ENCODE data around the gene JAKMIP3.
"Not testable (repeated sequence)": the region's sequence is repeated elsewhere in the genome, so short reads cannot be mapped to it uniquely, and the experiment has no call there.

JAKMIP3 gene

DNA sequence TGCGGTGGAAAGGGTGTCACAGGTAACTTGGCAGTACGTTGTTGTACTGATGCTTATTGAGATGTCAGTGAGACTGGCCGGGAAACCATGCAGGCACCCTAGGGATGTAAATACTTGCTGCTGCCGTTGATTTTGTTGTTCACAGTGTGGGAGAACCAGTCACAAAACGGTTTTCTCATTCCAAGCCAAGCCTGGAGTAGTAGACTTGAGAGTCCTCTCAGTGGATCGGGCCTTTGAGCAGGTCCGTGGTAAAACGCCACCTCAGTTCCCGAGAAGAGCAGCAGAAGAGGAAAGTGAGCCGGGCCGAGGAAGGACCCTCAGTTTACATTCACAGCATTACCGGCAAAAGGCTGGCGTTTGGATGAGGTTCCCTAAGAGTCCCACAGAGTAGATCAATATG is 1.1 kb downstream of the JAKMIP3 start:
- FAIRE-seq: no peak

DNA sequence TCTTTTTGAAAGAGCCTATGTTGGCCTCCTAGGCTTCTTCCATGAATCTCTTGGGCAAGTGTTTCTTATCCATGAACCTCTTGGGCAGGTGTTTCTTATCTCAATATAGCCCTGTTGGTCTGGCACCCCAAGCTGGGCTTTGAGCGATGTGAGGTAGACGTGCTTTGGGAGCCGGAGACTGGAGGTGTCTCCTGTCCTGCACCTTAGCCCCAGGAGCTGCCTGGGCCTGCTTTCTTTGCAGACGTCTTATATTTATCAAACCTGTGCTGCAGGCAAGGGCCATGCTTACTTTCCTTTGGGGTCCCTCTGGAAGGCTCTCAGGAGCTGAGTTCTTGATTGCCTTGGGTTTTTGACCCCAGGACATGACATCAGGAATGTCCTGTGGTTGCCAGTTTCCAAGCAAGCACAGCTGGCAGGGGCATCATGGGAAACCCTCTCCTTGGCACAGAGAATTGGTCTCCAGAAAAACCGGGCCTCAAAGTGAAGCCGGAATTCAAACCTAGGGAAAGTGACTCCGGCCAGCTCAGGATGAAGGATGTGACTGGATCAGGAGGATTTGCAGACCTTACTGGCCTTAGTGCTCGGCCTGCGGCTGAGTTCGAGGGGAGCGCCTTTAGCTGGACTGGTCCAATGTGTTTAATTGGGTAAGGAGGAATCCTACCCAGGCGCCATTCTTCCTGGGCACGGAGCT is 2.8 kb downstream of the JAKMIP3 start:
- FAIRE-seq: no peak

DNA sequence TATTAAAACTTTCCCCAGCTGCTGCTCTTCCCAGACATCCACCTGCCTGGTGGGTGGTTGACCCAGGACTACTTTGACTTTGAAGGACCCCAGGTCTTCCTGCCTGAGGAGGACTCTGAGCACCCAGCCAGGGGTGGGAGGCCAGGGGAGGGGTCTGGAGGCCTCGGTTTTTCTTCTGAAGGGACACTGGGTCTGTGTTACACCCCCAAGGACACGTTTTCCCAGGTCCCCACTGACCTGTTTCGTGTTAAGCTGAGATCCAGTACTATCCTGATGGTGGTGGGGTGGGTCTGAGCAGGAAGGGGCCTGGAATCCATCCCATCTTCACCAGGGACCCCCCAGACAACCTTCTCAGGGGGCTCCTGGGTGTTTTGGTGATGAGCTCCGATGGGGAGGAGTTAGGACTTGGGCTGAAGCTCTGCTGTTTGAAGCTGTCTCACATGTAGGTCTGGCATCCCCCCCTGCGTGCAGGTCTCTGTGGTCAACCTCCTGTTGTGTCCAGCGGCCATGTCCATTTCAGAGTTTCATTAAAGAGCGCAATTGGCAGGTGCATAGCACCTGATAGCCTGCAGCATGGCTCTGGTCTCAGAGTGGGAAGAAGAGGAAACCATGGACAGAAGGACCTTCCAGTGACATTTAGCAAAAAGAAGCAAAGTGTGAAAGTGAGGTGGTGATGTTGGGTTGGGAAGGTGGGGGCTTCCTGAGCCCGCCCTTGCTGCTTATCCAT is 3.5 kb downstream of the JAKMIP3 start:
- FAIRE-seq: no peak

DNA sequence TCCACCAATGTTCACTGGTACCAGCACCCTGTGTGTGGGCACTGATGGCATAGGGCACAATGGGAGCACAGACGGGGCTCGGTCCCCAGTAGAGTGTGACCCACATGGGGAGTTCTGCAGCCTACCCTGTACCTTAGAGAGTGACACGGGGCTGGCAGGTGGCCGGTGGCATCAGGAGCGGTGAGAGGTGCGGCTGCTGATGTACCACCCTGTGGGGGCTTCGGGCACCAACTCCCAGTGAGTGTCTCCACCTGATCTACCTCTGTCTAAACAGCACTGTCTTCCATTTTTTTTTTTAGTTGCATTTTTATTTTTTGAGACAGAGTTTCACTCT is 4.1 kb downstream of the JAKMIP3 start:
- FAIRE-seq: no peak

DNA sequence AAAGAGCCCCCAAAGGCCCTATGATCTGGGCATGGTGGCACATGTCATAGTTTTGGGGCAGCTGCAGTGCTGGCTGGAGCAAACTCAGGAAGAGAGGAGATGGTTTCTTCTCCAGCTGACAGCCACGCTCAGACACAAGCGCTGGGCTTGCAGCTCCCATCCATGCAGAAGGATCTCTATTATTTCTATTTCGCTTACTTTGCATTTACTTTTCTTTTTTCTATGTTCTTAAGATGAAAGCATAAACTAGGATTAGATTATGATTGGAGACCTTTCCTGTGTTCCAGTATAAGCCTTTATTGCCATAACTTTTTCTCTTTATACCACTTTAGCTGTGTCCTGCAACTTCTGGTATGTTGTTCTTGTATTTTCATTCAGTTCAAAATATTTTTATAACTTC is 5.0 kb downstream of the JAKMIP3 start:
- no peak for FAIRE-seq

DNA sequence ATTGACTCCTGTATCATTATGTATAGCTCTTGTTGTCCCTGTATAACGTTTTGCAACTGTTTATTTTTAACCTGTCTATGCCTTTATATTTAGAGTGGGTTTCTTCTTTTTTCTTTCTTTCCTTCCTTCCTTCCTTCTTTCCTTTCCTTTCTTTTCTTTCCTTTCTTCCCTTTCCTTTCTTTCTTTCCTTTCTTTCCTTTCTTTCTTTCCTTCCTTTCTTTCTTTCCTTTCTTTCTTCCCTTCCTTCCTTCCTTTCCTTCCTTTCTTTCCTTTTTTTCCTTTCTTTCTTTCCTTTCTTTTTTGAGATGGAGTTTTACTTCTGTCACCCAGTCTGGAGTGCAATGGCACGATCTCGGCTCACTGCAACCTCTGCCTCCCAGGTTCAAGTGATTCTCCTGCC is 5.9 kb downstream of the JAKMIP3 start:
- FAIRE-seq: no peak

DNA sequence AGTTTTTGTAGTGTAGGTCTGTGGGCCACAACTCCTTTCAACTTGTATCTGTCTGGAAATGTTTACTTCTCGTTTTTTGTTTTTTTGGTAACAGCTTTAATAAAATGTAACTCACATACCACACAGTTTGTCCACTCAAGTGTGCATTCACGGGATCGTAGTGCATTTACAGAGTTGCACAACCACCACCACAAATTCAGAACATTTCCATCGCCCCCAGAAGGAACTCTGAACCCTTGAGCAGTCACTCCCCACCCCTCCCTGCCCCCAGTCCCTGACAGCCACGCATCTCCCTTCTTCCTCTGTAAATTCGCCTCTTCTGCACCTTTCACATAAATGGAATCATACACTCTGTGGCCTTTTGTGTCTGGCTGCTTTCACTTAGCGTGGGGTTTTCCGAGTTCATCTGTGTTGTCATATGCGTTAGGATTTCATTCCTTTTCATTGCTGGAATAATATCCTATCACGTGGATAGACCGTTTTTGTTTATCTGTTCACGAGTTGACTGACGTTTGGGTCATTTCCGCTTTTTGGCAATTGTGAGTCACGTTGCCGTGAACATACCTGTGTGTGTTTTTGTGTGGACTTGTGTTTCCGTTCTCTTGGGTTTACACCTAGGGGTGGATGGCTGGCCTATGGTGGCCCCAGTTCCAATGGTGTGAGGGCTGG is 10.3 kb downstream of the JAKMIP3 start:
- FAIRE-seq: no peak

DNA sequence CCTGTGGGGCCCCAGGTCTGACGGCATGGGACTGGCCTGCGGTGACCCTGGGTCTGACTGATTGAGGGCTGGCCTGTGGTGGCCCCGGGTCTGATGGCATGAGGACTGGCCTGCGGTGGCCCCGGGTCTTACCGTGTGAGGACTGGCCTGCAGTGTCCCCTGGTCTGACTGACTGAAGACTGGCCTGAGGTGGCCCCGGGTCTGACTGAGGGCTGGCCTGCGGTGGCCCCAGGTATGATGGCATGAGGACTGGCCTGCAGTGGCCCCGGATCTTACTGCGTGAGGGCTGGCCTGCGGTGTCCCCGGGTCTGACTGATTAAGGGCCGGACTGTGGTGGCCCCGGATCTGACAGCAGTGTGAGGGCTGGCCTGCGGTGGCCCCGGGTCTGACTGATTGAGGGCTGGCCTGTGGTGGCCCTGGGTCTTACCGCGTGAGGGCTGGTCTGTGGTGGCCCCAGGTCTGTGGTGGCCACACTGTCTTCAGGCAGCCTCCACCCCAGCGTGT is 10.9 kb downstream of the JAKMIP3 start:
- FAIRE-seq: no peak

DNA sequence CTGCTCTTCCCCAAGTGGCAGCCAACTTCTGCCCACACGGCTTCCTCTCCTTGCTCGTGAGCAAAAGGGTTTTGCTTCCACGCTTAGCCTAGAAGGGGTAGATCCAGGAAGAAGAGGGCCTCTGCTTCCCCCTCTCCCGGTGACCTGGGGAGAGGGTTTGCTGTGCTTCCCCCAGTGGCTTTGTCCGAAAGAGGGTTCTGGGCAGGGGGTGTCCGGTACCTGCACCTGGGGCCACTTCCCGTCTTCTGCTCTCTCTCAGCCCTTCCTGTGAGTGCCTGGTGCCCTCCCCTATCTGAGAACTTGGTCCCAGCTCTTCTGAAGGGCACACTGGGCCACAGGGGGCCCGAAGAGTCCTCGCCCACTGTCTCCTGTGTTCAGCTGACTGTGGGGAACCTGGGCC is 11.3 kb downstream of the JAKMIP3 start:
- FAIRE-seq: no peak

DNA sequence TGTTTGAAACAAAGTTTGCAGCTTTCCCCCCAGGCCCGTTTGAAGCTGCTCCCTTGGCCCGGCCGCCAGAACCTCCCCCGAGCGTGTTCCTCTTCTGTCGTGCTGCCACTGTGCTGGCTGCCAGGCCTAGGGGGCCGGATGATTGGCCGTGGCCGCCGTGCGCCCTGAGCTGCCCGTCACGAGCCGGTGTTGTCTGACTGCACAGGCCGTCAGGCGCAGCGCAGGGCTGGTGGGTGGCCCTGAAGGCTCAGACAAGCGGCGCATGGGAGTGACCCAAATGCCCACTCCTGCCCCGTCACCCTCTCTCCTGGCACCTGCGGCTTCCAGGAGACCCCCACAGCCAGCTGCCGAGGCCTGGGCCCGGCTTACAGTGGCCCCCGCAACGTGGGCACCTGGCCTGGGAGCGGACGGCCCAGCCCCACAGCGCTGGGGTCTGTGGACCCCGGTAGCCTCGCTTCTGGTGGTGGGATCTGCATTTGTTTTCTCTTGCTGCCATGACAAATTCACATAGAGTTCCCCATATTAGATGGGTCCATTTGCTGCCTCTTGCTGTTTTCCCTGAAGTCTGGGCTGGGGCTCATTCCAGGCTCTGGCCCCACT is 13.1 kb downstream of the JAKMIP3 start:
- no peak for FAIRE-seq

DNA sequence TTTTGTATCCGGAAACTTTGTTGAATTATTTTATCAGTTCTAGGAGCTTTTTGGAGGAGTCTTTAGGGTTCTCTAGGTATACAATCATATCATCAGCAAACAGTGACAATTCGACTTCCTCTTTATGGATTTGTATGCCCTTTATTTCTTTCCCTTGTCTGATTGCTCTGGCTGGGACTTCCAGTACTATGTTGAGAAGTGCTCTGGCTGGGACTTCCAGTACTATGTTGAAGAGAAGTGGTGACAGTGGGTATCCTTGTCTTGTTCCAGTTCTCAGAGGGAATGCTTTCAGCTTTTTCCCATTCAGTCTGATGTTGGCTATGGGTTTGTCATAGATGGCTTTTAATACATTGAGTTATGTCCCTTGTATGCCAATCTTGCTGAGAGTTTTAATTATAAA is 18.6 kb downstream of the JAKMIP3 start:
- FAIRE-seq: not testable (repeated sequence)

DNA sequence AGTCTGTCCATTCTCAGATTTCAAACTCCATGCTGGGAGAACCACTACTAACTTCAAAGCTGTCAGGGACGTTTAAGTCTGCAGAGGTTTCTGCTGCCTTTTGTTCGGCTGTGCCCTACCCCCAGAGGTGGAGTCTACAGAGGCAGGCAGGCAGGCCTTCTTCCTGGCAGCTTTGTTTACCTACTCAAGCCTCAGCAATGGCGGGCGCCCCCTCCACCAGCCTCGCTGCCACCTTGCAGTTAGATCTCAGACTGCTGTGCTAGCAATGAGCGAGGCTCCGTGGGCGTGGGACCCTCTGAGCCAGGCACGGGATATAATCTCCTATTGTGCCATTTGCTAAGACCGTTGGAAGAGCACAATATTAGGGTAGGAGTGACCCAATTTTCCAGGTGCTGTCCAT is 27.5 kb downstream of the JAKMIP3 start:
- not testable (repeated sequence) for FAIRE-seq

DNA sequence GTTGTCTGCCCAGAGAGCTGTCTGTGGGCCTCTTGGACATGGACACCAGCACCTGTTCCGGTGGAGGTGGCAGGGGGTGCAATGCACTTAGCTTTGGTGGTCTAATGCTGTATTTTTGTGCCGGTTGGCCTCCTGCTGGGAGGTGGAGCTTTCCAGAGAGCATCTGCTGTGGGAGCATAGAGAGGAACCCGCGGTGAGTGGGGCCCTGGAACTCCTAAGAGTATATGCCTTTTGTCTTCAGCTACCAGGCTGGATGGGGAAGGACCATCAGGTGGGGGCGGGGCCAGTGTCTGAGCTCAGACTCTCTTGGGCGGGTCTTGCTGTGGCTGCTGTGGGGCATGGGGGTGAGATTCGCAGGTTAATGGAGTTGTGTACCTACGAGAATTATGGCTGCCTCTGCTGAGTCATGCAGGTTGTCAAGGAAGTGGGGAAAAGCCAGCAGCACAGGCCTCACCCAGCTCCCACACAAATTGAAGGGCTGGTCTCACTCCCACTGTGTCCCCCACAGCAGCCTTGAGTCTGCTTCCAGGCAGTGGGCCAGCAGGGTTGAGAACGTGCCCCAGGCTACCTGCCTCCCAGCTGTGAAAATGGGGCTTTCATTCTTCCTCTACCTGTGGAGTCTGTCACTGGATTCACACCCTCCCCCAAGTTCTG is 29.0 kb downstream of the JAKMIP3 start:
- no peak for FAIRE-seq

DNA sequence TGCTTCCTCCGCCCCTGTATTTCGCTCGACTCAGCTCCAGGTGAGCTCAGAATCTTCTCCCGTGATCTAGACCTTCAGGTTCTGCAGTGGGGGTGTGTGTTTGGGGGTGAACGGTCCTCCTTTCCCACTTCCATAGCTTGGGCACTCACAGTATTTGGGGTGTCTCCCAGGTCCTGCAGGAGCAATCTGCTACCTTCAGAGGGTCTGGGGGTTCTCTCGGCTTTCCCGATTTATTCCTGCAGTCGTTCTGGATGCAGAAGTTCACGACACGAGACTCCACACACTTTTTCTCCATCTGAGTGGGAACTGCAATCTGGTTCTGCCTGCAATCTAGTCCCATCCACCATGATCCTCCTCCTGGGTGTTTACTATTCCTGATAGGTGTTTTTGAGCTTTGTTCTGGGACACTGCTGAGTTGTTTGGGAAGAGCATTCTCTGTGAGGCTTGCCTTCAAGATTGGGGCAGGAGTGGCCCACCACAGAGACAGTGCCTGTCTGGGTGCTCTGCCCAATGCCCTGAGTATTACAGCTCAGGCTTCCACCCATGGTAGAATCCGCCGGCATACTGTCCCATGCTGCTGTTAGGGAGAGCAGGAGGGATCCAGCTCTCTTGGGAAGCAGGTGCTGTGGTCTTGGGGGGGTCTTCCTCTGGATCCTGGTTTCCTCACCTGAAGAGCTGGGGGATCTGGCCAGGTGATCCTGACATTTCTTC is 29.8 kb downstream of the JAKMIP3 start:
- FAIRE-seq: no peak

DNA sequence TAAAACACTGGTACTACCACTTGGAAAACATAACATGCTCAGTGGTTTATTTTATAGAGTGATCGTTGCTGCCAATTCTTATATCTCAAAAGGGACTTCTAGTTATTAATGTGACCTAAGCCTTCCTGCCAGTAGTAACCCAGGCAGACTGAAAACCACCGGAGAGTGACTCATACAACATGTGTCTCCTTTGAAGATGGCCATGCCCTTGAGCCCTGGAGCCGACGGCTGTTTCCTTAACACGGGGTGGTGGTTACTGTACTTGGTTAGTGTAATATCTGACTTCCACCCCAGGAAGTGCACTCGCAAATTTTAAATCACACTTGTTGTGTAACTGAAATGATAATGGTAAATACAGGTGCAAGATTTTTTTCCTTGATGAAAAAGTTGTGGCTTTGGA is 30.5 kb downstream of the JAKMIP3 start:
- no peak for FAIRE-seq

DNA sequence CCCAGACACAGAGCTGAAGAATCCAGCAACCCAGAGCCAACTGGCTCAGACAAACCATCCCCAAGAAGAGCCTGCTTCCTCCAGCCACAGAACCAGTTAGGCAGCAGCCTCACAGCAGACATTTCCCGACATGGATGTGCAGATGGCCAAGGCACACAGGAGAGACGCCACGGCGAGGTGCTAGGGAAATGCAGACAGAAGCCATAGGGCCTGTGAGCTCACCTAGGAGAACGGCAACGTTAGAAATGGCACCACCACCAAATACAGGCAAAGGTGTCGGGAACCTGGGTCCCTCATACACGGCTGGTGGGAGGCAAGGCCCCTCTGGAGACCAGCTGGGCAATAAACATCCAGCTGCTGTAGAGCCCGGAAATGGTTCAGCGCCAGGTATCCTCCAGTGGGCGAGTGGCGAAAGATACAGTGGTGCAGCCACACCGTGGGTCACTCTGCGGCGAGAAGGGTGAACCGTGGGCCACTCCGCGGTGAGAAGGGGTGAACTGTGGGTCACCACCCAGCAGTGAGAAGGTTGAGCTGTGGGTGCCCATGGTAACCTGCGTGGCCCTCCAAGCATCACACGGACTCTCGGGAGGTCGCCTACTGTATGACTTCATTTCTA is 31.2 kb downstream of the JAKMIP3 start:
- no peak for FAIRE-seq

DNA sequence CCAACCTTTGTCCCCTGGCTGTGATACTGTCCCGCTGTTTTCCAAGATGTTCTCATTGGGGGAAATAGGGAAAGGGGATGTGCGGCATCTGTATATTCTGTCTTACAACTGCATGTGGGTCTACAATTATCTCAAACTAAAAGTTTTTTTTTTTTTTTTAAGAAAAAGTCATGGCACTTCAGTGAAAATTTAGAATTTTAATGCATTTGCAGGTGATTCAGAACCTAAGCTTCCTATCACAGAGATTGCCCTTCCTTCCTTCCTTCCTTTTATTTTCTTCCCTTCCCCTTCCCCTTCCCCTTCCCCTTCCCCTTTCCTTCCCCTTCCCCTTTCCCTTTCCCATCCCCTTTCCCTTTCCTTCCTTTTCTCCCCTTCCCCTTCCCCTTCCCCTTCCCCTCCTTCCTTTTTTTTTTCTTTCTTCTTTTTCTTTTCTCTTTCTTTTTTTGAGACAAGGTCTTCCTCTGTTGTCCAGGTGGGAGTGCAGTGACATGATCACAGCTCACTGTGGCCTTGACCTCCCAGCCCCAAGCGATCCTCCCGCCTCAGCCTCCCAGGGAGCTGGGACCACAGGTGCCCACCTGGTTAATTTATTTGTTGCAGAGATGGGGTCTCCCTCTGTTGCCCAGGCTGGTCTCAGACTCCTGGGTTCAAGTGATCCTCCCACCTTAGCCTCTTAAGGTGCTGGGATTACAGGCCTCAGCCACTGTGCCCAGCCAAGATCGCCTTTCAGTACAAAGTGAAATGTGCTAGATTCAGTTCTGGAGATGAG is 32.0 kb downstream of the JAKMIP3 start:
- no peak for FAIRE-seq

DNA sequence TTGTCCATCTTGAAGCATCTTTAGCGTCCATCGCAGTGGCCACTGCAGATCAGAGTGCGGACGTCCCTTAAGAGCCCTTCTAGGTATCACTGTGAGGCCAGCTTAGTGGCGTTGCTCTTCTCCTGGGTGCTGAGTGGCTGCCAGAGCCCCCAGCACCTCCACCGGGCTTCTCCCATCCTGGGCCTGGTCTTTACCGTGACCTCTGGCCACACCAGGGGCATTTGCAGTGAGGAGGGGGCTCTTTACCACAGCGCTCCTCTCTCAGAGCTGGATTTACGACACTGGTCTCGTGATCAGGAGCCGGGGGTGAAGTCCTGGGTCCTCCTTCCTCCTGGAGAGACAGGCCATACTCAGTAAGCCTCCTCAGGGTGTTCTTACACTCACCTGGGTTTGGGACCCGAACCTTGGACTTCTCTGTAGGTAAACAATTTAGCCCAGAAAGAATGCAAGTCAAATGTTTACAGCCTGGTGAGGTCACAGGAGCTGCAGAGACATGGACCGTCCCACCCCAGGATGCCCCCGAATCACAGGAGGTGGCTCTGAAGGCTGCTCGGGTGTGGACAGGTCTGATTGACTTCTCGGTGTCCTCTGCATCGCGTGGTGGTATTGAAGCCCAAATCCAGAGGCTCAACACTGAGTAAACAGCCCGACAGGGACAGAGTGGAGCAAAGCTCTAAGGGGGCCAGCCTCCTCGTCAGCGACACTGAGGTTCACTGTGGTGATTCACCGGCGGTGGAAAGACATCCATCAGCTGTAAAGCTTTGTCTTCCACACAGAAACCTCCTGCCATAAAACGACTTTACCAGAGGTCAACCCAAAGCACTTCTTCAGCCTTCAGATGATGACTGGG is 33.0 kb downstream of the JAKMIP3 start:
- FAIRE-seq: no peak

DNA sequence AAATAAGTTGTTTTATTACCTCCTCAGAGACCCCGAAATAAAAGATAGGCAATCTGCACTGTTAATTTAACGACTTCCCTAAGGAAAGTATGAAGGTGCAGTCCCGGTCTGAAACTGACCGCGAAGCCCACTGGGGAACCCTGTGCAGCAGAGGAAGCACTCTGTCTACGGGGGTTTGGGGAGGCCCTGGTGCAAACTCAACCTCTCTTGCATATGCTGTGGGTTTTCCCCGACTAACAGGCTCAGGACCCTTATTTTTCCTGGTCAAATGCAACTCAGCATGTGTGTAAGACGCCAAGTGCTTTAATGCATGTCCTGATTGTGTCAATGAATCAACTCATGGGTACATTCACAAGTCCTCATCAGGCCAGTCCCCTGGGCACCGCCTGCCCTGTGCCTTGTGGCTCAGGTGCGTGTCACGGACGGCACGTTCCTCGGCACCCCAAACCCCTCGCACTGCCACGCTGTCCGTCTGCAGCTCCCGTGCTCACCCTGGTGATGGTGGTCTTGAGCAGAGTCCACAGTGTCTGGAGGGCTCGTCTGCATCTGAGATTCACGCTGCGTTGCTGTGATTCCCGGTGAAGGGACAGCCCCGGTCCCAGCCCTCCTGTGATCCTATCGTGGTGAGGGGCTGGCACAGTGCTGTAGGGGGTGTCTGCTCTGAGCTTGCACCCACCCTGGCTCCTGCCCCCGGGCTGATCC is 33.8 kb downstream of the JAKMIP3 start:
- FAIRE-seq: no peak

DNA sequence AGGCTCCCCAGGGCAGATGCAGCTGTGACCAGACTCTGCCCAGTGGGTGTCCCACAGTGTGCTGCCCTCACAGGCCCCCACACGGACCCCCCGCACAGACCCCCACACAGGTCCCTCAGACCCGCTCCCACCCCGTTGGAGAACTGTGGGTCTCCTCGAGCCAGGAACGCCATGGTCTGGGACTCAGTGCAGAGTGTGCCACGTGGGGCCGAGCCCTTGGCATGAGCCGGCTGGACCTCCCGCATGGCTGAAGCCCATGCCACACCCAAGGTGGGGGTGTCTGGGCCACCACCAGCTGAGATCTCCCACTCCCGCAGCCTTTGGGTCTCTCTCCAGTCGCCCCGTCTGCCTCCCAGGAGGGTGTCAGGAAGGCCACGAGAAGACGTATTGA is 34.3 kb downstream of the JAKMIP3 start:
- no peak for FAIRE-seq

Data from TTC549 (cell line).